ENCODE results near the gene KIF21A. TPM values are rescaled to one million over a fixed set of nuclear protein-coding genes. Genes with fewer than 3 reads are reported as not detected.

KIF21A gene
- total and polyA plus RNA-seq, 2 of the 13 experiments (the other 11 are each of a cell fraction or from before 2014, with no cell fraction given) = 20.6 to 39.7 TPM

DNA sequence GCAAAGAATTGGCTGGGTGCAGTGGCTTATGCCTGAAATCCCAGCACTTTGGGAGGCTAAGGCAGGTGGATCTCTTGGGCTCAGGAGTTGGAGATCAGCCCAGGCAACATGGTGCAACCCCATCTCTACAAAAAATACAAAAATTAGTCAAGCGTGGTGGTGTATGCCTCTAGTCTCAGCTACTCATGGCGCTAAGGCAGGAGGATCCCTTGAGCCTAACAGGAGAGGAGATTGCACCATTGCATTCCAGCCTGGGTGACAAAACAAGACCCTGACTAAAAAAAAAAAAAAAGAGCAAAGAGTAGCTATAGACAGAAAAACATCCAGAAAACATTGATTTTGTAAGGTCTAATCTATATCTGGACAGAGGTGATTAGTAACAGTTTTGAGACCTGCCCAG lies 25.0 kb downstream of the KIF21A start (continued):
- TF ChIP-seq, protein P1, sequence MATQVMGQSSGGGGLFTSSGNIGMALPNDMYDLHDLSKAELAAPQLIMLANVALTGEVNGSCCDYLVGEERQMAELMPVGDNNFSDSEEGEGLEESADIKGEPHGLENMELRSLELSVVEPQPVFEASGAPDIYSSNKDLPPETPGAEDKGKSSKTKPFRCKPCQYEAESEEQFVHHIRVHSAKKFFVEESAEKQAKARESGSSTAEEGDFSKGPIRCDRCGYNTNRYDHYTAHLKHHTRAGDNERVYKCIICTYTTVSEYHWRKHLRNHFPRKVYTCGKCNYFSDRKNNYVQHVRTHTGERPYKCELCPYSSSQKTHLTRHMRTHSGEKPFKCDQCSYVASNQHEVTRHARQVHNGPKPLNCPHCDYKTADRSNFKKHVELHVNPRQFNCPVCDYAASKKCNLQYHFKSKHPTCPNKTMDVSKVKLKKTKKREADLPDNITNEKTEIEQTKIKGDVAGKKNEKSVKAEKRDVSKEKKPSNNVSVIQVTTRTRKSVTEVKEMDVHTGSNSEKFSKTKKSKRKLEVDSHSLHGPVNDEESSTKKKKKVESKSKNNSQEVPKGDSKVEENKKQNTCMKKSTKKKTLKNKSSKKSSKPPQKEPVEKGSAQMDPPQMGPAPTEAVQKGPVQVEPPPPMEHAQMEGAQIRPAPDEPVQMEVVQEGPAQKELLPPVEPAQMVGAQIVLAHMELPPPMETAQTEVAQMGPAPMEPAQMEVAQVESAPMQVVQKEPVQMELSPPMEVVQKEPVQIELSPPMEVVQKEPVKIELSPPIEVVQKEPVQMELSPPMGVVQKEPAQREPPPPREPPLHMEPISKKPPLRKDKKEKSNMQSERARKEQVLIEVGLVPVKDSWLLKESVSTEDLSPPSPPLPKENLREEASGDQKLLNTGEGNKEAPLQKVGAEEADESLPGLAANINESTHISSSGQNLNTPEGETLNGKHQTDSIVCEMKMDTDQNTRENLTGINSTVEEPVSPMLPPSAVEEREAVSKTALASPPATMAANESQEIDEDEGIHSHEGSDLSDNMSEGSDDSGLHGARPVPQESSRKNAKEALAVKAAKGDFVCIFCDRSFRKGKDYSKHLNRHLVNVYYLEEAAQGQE (IDR thresholded peaks at IDR 0.05; ENCODE audit: borderline replicate concordance in 1 of 2, low read depth in 1 of 2, low read length in 2 of 2) = no peak
- TF ChIP-seq RBFOX2 (IDR thresholded peaks at IDR 0.05; ENCODE audit: low read depth, low read length) (no peak), KAT2B (IDR thresholded peaks at IDR 0.05; ENCODE audit: borderline replicate concordance, low read depth, low read length) (peak; percentile 49; the same call in 1 of the 2 replicates), ZMYM4 (CRISPR knock-in tag; IDR thresholded peaks at IDR 0.05) (peak; percentile 66), ZNF550 (CRISPR knock-in tag; IDR thresholded peaks at IDR 0.05; ENCODE audit: borderline replicate concordance) (no peak), TBL1XR1 (IDR thresholded peaks at IDR 0.05; ENCODE audit: borderline replicate concordance, low read length, partially characterized antibody) (no peak), PAF1 (CRISPR knock-in tag; IDR thresholded peaks at IDR 0.05) (no peak), REPIN1 (CRISPR knock-in tag; IDR thresholded peaks at IDR 0.05; ENCODE audit: borderline replicate concordance, low read depth) (no peak), ZNF24 (IDR thresholded peaks at IDR 0.05) (no peak), AGO2 (optimal IDR thresholded peaks at IDR 0.05; ENCODE audit: low read depth, low read length) (no peak), NFIC (IDR thresholded peaks at IDR 0.05; ENCODE audit: low read length) (no peak), JUNB (CRISPR knock-in tag; IDR thresholded peaks at IDR 0.05; ENCODE audit: borderline replicate concordance) (no peak), PCBP1 (IDR thresholded peaks at IDR 0.05; ENCODE audit: borderline replicate concordance, low read depth, low read length) (no peak), ZBTB1 (CRISPR knock-in tag; IDR thresholded peaks at IDR 0.05; ENCODE audit: borderline replicate concordance) (no peak), ZNF605 (CRISPR knock-in tag; IDR thresholded peaks at IDR 0.05) (no peak), TSC22D2 (CRISPR knock-in tag; IDR thresholded peaks at IDR 0.05; ENCODE audit: borderline replicate concordance) (no peak), ZNF616 (CRISPR knock-in tag; IDR thresholded peaks at IDR 0.05; ENCODE audit: low read depth) (no peak), FOSL2 (CRISPR knock-in tag; IDR thresholded peaks at IDR 0.05) (0 out of 2 replicates have a peak, but pooled peaks have one; percentile 8)
- TF ChIP-seq, protein P2, sequence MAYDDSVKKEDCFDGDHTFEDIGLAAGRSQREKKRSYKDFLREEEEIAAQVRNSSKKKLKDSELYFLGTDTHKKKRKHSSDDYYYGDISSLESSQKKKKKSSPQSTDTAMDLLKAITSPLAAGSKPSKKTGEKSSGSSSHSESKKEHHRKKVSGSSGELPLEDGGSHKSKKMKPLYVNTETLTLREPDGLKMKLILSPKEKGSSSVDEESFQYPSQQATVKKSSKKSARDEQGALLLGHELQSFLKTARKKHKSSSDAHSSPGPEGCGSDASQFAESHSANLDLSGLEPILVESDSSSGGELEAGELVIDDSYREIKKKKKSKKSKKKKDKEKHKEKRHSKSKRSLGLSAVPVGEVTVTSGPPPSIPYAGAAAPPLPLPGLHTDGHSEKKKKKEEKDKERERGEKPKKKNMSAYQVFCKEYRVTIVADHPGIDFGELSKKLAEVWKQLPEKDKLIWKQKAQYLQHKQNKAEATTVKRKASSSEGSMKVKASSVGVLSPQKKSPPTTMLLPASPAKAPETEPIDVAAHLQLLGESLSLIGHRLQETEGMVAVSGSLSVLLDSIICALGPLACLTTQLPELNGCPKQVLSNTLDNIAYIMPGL (CRISPR knock-in tag; IDR thresholded peaks at IDR 0.05; ENCODE audit: borderline replicate concordance in 1 of 2, low read depth in 1 of 2) = no peak
- TF ChIP-seq, protein P3, sequence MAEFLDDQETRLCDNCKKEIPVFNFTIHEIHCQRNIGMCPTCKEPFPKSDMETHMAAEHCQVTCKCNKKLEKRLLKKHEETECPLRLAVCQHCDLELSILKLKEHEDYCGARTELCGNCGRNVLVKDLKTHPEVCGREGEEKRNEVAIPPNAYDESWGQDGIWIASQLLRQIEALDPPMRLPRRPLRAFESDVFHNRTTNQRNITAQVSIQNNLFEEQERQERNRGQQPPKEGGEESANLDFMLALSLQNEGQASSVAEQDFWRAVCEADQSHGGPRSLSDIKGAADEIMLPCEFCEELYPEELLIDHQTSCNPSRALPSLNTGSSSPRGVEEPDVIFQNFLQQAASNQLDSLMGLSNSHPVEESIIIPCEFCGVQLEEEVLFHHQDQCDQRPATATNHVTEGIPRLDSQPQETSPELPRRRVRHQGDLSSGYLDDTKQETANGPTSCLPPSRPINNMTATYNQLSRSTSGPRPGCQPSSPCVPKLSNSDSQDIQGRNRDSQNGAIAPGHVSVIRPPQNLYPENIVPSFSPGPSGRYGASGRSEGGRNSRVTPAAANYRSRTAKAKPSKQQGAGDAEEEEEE (CRISPR knock-in tag; IDR thresholded peaks at IDR 0.05; ENCODE audit: borderline replicate concordance) = no peak
- TF ChIP-seq, protein P4, sequence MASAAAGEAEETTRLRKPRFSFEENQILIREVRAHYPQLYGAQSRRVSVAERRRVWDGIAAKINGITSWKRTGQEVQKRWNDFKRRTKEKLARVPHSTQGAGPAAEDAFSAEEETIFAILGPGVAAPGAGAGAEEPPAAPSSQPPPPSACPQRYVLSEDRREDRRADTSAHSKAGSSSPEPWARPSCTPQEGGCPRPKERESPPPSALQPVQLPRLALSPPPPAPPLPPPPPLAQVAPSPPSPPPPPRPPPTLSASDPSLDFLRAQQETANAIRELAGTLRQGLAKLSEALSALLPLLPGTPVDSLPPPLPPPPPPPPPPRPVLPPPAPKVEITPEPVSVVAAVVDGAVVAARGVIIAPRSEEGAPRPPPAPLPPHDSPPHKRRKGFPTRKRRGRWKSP (CRISPR knock-in tag; IDR thresholded peaks at IDR 0.05) = no peak
